ENCODE data around the gene CDKL5. TPM values are rescaled to one million over a fixed set of nuclear protein-coding genes. Genes with fewer than 3 reads are reported as not detected.

Gene CDKL5
- total and polyA plus RNA-seq, 2 donors from 2014 or later = 2.0 to 18.0 TPM

- Histone ChIP-seq H3K9me3 (ENCODE audit: control insufficient read depth in 2 of 3, insufficient read depth in 1 of 3, low read length in 3 of 3) (no peaks in the 10 kb centered on the region), H3K27ac (ENCODE audit: low read depth in 2 of 2, low read length in 2 of 2) (no peak overlapping the region), H3K9ac (ENCODE audit: low read length in 3 of 3) (no peak overlapping the region), H3K4me1 (ENCODE audit: control insufficient read depth in 2 of 3, insufficient read depth in 2 of 3, low read depth in 1 of 3, low read length in 3 of 3) (no peaks in the 10 kb centered on the region), H3K4me3 (ENCODE audit: low read length in 3 of 3) (no peak overlapping the region), H3K27me3 (ENCODE audit: control insufficient read depth, insufficient read depth, low read length) (no peaks in the 10 kb centered on the region), H3K36me3 (ENCODE audit: control insufficient read depth in 2 of 3, insufficient read depth in 3 of 3, low read length in 3 of 3) (no peaks in the 10 kb centered on the region)
- TF ChIP-seq CTCF (IDR thresholded peaks at IDR 0.05; ENCODE audit: borderline replicate concordance, extremely low read depth, insufficient read depth) = no peak
- intact Hi-C loops (cut with DNase I) = no loop called here
- DNase-seq (no peak), FAIRE-seq (no peak)
Measured at GRCh38 chrX:18643243-18643642, 217.8 kb downstream of the CDKL5 start.

GRCh38 chrX:18643853-18644252 lies 218.4 kb downstream of the CDKL5 start:
- Histone ChIP-seq H3K27me3 (ENCODE audit: control insufficient read depth, insufficient read depth, low read length) (no peaks in the 10 kb centered on the region), H3K9ac (ENCODE audit: low read length in 3 of 3) (no peak overlapping the region), H3K9me3 (ENCODE audit: control insufficient read depth in 2 of 3, insufficient read depth in 1 of 3, low read length in 3 of 3) (no peaks in the 10 kb centered on the region), H3K4me3 (ENCODE audit: low read length in 3 of 3) (no peak overlapping the region), H3K4me1 (ENCODE audit: control insufficient read depth in 2 of 3, insufficient read depth in 2 of 3, low read depth in 1 of 3, low read length in 3 of 3) (no peaks in the 10 kb centered on the region), H3K27ac (ENCODE audit: low read depth in 2 of 2, low read length in 2 of 2) (no peak overlapping the region), H3K36me3 (ENCODE audit: control insufficient read depth in 2 of 3, insufficient read depth in 3 of 3, low read length in 3 of 3) (no peaks in the 10 kb centered on the region)
- TF ChIP-seq CTCF (IDR thresholded peaks at IDR 0.05; ENCODE audit: borderline replicate concordance, extremely low read depth, insufficient read depth) = no peak
- DNase-seq (no peak), FAIRE-seq (no peak)
- intact Hi-C loops (cut with DNase I) = no loop called here

- DNase-seq (no peak), FAIRE-seq (no peak)
- Histone ChIP-seq H3K9me3 (ENCODE audit: control insufficient read depth in 2 of 3, insufficient read depth in 1 of 3, low read length in 3 of 3) (no peaks in the 10 kb centered on the region), H3K4me3 (ENCODE audit: low read length in 3 of 3) (no peak overlapping the region), H3K27me3 (ENCODE audit: control insufficient read depth, insufficient read depth, low read length) (no peaks in the 10 kb centered on the region), H3K27ac (ENCODE audit: low read depth in 2 of 2, low read length in 2 of 2) (no peak overlapping the region), H3K4me1 (ENCODE audit: control insufficient read depth in 2 of 3, insufficient read depth in 2 of 3, low read depth in 1 of 3, low read length in 3 of 3) (no peaks in the 10 kb centered on the region), H3K36me3 (ENCODE audit: control insufficient read depth in 2 of 3, insufficient read depth in 3 of 3, low read length in 3 of 3) (no peaks in the 10 kb centered on the region), H3K9ac (ENCODE audit: low read length in 3 of 3) (no peak overlapping the region)
- intact Hi-C loops (cut with DNase I) = no loop called here
- TF ChIP-seq CTCF (IDR thresholded peaks at IDR 0.05; ENCODE audit: borderline replicate concordance, extremely low read depth, insufficient read depth) = no peak
Measured at GRCh38 chrX:18647621-18648020, 222.2 kb downstream of the CDKL5 start.

GRCh38 chrX:18649498-18649951 lies 224.1 kb downstream of the CDKL5 start:
- no peak for TF ChIP-seq CTCF (IDR thresholded peaks at IDR 0.05; ENCODE audit: borderline replicate concordance, extremely low read depth, insufficient read depth)
- Histone ChIP-seq H3K4me1 (ENCODE audit: control insufficient read depth in 2 of 3, insufficient read depth in 2 of 3, low read depth in 1 of 3, low read length in 3 of 3) (no peaks in the 10 kb centered on the region), H3K36me3 (ENCODE audit: control insufficient read depth in 2 of 3, insufficient read depth in 3 of 3, low read length in 3 of 3) (no peaks in the 10 kb centered on the region), H3K9me3 (ENCODE audit: control insufficient read depth in 2 of 3, insufficient read depth in 1 of 3, low read length in 3 of 3) (no peaks in the 10 kb centered on the region), H3K9ac (ENCODE audit: low read length in 3 of 3) (no peak overlapping the region), H3K27ac (ENCODE audit: low read depth in 2 of 2, low read length in 2 of 2) (no peak overlapping the region), H3K27me3 (ENCODE audit: control insufficient read depth, insufficient read depth, low read length) (no peaks in the 10 kb centered on the region), H3K4me3 (ENCODE audit: low read length in 3 of 3) (no peak overlapping the region)
- FAIRE-seq (no peak), DNase-seq (peak in 4 of 5 donors; percentile 32 to 45 (median 42))
- intact Hi-C loops (cut with DNase I) = no loop called here

All from kidney (tissue), 14 donors.